ENCODE results near the gene TMEM255B.
"Not testable (repeated sequence)": the region's sequence is repeated elsewhere in the genome, so short reads cannot be mapped to it uniquely, and the experiment has no call there.

Gene TMEM255B

GRCh38 chr13:113744197-113745000, 14.6 kb upstream of the TMEM255B start:
- Histone ChIP-seq H3K4me1 (peaks cover 48 to 68% (median 54%) of the 10 kb centered on the region in 10 experiments), H3K36me3 (no peaks in the 10 kb centered on the region), H3K9me3 (replicated peaks in 1 of 11) (no peaks in the 10 kb centered on the region), H4K20me1 (peaks cover 0 to 74% (median 30%) of the 10 kb centered on the region in 11 experiments; a peak in 18 of 22 replicates), H3K9ac (peak overlapping the region in 1 of 11 experiments; percentile 12; a peak in 1 of 22 replicates), H3K27ac (no peak overlapping the region), H3K27me3 (peaks cover 13 to 65% (median 30%) of the 10 kb centered on the region in 11 experiments; a peak in 21 of 22 replicates), H3K4me2 (peak overlapping the region in 9 of 11 experiments; percentile 76 to 97 (median 92); a peak in 19 of 22 replicates), H3K4me3 (no peak overlapping the region)
- TF ChIP-seq Cebpa-rat (IDR thresholded peaks at IDR 0.05), result no peak

- Histone ChIP-seq H3K4me2 (peak overlapping the region in 6 of 11 experiments; percentile 76 to 97 (median 92); a peak in 8 of 22 replicates), H3K27me3 (peaks cover 7 to 58% (median 24%) of the 10 kb centered on the region in 11 experiments; a peak in 21 of 22 replicates), H3K4me3 (no peak overlapping the region), H3K9me3 (replicated peaks in 1 of 11) (no peaks in the 10 kb centered on the region), H3K4me1 (peaks cover 45 to 61% (median 48%) of the 10 kb centered on the region in 10 experiments), H3K9ac (no peak overlapping the region), H3K27ac (no peak overlapping the region), H4K20me1 (peaks cover 0 to 68% (median 24%) of the 10 kb centered on the region in 11 experiments; a peak in 18 of 22 replicates), H3K36me3 (no peaks in the 10 kb centered on the region)
- no peak for TF ChIP-seq Cebpa-rat (IDR thresholded peaks at IDR 0.05)
Measured at GRCh38 chr13:113745059-113745458, 14.0 kb upstream of the TMEM255B start.

GRCh38 chr13:113745500-113746142, 13.4 kb upstream of the TMEM255B start:
- not testable (repeated sequence) for H3K4me2 ChIP-seq; H3K4me3 ChIP-seq; H3K27ac ChIP-seq; H3K9me3 ChIP-seq (replicated peaks in 1 of 11); H3K9ac ChIP-seq; H3K36me3 ChIP-seq
- peaks cover 1 to 53% (median 18%) of the 10 kb centered on the region in 11 experiments; a peak in 16 of 22 replicates for H3K27me3 ChIP-seq
- H4K20me1 ChIP-seq, result peaks cover 0 to 62% (median 19%) of the 10 kb centered on the region in 11 experiments; a peak in 17 of 22 replicates
- H3K4me1 ChIP-seq, result peaks cover 39 to 56% (median 42%) of the 10 kb centered on the region in 10 experiments

- Histone ChIP-seq H3K27me3 (peaks cover 0 to 47% (median 13%) of the 10 kb centered on the region in 11 experiments; a peak in 13 of 22 replicates), H3K9ac (no peak overlapping the region)
Measured at GRCh38 chr13:113746143-113746525, 12.9 kb upstream of the TMEM255B start.

GRCh38 chr13:113746671-113747070, 12.4 kb upstream of the TMEM255B start:
- H3K4me2 ChIP-seq, result no peak overlapping the region
- H3K9me3 ChIP-seq (replicated peaks in 1 of 11), result peaks cover 0 to 13% (median 8%) of the 10 kb centered on the region in 11 experiments; a peak in 14 of 22 replicates
- no peak overlapping the region for H3K4me3 ChIP-seq
- peaks cover 0 to 52% (median 9%) of the 10 kb centered on the region in 11 experiments; a peak in 14 of 22 replicates for H4K20me1 ChIP-seq
- H3K36me3 ChIP-seq, result no peaks in the 10 kb centered on the region
- H3K27ac ChIP-seq, result no peak overlapping the region
- no peak overlapping the region for H3K9ac ChIP-seq
- peaks cover 0 to 42% (median 13%) of the 10 kb centered on the region in 11 experiments; a peak in 11 of 22 replicates for H3K27me3 ChIP-seq
- TF ChIP-seq Cebpa-rat (IDR thresholded peaks at IDR 0.05), result no peak
- H3K4me1 ChIP-seq, result peaks cover 29 to 45% (median 32%) of the 10 kb centered on the region in 10 experiments

More at GRCh38 chr13:113746143-113746525, 12.9 kb upstream of the TMEM255B start:
- no peak for TF ChIP-seq Cebpa-rat (IDR thresholded peaks at IDR 0.05)
- no peak overlapping the region for H3K27ac ChIP-seq
- H3K4me2 ChIP-seq, result no peak overlapping the region
- peaks cover 0 to 57% (median 14%) of the 10 kb centered on the region in 11 experiments; a peak in 16 of 22 replicates for H4K20me1 ChIP-seq
- H3K9me3 ChIP-seq (replicated peaks in 1 of 11), result peaks cover 0 to 8% (median 2%) of the 10 kb centered on the region in 11 experiments; a peak in 13 of 22 replicates
- H3K36me3 ChIP-seq, result no peaks in the 10 kb centered on the region
- H3K4me3 ChIP-seq, result no peak overlapping the region
- peaks cover 34 to 51% (median 37%) of the 10 kb centered on the region in 10 experiments for H3K4me1 ChIP-seq

DNA sequence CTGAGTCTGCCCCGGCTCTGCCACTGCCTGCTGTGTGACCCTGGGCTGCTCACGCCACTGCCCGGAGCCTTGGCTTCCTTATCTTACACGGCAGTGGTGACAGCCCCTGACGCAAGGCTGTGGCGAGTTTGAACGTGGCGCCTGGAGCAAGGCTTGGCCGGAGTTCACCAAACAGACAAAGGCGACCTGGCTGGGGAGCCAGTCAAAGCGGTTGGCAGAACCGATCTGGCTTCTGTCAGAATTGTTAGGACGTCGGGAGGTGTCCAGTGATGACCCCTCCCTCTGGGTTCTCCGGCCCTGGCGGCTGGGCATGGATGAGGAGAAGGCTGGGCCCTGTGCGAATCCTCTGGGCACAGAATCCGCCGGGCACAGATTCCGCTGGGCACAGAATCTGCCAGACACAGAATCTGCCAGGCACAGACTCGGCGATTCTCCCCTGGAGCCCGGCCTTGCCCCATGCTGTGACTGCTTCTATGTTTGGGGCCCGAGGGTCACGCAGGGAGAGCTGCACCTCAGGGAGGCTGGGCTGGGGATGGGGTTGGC, 11.7 kb upstream of the TMEM255B start:
- Histone ChIP-seq H3K27me3 (peaks cover 0 to 35% (median 11%) of the 10 kb centered on the region in 11 experiments; a peak in 11 of 22 replicates), H3K36me3 (no peaks in the 10 kb centered on the region)

DNA sequence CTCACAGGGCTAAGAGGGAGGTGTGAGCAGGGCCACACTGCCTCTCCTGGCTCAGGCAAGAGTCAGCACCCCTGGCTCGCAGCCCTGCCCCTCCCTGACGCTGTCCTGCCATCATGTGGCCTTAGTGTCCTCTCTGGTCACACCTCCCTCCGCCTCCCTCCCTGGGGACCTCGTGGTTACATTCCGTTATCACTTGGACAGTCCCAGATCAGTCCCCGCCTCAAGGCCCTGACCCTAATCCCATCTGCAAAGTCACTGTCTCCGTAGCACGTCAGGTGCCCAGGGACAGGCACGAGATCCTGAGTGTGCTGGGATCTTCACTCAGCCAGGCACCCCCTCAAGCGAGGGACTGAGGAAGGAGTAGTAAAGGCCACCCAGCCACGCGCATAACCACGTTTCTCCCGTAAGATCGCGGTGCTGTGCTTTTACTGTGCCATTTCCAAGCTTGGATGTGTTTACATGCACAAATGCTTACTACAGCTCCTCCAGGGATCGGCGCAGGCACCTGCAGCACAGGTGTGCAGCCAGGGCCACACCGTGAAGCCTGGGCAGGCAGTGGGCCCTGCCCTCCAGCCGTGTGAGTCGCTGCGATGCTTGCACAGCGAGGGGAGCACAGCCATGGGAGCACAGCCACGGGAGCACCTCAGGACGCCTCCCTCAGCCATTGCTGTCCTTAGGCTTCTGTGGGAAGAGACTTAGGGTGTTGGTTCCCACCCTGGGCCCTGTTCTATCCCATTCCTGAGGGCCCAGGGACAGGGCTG, 10.7 kb upstream of the TMEM255B start:
- Histone ChIP-seq H3K4me1 (peaks cover 13 to 29% (median 16%) of the 10 kb centered on the region in 10 experiments; a peak in 19 of 20 replicates), H3K27ac (no peak overlapping the region), H3K36me3 (no peaks in the 10 kb centered on the region), H3K9ac (no peak overlapping the region), H3K4me2 (no peak overlapping the region), H3K9me3 (replicated peaks in 1 of 11) (peaks cover 0 to 22% (median 10%) of the 10 kb centered on the region in 11 experiments; a peak in 14 of 22 replicates), H3K4me3 (no peak overlapping the region), H4K20me1 (peaks cover 0 to 35% (median 0%) of the 10 kb centered on the region in 11 experiments; a peak in 5 of 22 replicates), H3K27me3 (peaks cover 0 to 26% (median 2%) of the 10 kb centered on the region in 11 experiments; a peak in 9 of 22 replicates)
- no peak for TF ChIP-seq Cebpa-rat (IDR thresholded peaks at IDR 0.05)

More for the DNA sequence above, 11.7 kb upstream of the TMEM255B start:
- TF ChIP-seq Cebpa-rat (IDR thresholded peaks at IDR 0.05), result no peak
- Histone ChIP-seq H3K9ac (no peak overlapping the region), H3K27ac (no peak overlapping the region), H3K4me2 (no peak overlapping the region), H4K20me1 (peaks cover 0 to 45% (median 2%) of the 10 kb centered on the region in 11 experiments; a peak in 9 of 22 replicates), H3K4me3 (no peak overlapping the region), H3K9me3 (replicated peaks in 1 of 11) (peaks cover 0 to 15% (median 9%) of the 10 kb centered on the region in 11 experiments; a peak in 14 of 22 replicates), H3K4me1 (peaks cover 22 to 38% (median 25%) of the 10 kb centered on the region in 10 experiments)

All from BLaER1 treated with 17β-estradiol and CSF1 and Interleukin-3, amounts not matched to agents 10 nM and 100 nM (cell line).